Thoracic aorta (tissue), 2 donors: ENCODE results near the gene KIAA1755. TPM values are rescaled to one million over a fixed set of nuclear protein-coding genes. Genes with fewer than 3 reads are reported as not detected.

Experiments
- ATAC-seq: fragments of 150-250 bp; one replicate; pipeline ENCODE4 v1.8.0; 2017; ENCODE audit warnings: low read depth; ENCODE audit not compliant: insufficient number of reproducible peaks, low FRiP score
- DNase-seq: peaks from one replicate; pipeline ENCODE4 v3.0.0-alpha.2; 2020; ENCODE audit warnings: low spot score
- H3K27ac ChIP-seq, 2 donors: fragments of 200-600 bp; sonication (generic); 1 replicate in 1 of 2; 2 replicates in 1 of 2; pipeline ENCODE4 v1.5.1; 2016; ENCODE audit warnings: mild to moderate bottlenecking in 2 of 2, moderate library complexity in 2 of 2
- H3K27me3 ChIP-seq: fragments of 200-600 bp; sonication (generic); replicated peaks from 2 replicates; pipeline ENCODE4 v1.6.0; 2016; ENCODE audit warnings: mild to moderate bottlenecking; ENCODE audit not compliant: insufficient read depth
- H3K36me3 ChIP-seq: fragments of 200-600 bp; sonication (generic); one replicate; pipeline ENCODE4 v1.5.1; 2016
- H3K4me1 ChIP-seq, 2 donors: fragments of 200-600 bp; sonication (generic); 1 replicate in 1 of 2; 2 replicates in 1 of 2; pipeline versions ENCODE4 v1.5.1 to v1.6.0; 2016; ENCODE audit warnings: low read depth in 2 of 2, mild to moderate bottlenecking in 1 of 2; ENCODE audit not compliant: control insufficient read depth in 1 of 2
- H3K4me3 ChIP-seq: fragments of 200-600 bp; sonication (generic); 2 replicates; pipeline ENCODE4 v1.5.1; 2016; ENCODE audit warnings: mild to moderate bottlenecking
- H3K9me3 ChIP-seq: fragments of 200-600 bp; sonication (generic); 2 replicates; pipeline ENCODE4 v1.5.1; 2016
- total RNA-seq, 2 donors: library from RNA; depleted of rRNA; stranded (reverse); fragments of >200 nt; gene quantifications; one replicate each; pipeline versions ENCODE4 v1.1.0 to v1.2.3, GENCODE V29; 2016
- TF ChIP-seq, protein P1 (sequence below): fragments of 200-600 bp; sonication (generic); IDR thresholded peaks from one replicate; pipeline ENCODE4 v1.5.1; 2019; ENCODE audit warnings: antibody characterized with exemption

Gene KIAA1755
- total RNA-seq, 2 donors from 2014 or later: 11.0 to 45.4 TPM

DNA sequence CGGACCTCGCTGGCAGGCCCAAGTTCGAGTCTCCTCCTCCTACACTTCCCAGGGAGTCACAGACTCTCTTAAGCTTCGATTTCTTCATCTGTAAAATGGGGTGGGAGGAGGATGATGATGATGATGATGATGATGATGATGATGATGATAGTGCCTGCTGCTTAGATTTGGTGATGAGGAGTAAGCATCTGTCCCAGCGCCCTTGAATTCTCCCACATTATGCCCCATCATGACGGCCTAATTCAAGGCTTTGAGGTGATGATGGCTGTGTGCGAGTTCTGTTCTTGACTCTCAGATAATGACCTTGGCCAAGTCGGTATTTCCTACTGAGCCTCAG lies 487 bp upstream of the KIAA1755 start:
- TF ChIP-seq, protein P1, sequence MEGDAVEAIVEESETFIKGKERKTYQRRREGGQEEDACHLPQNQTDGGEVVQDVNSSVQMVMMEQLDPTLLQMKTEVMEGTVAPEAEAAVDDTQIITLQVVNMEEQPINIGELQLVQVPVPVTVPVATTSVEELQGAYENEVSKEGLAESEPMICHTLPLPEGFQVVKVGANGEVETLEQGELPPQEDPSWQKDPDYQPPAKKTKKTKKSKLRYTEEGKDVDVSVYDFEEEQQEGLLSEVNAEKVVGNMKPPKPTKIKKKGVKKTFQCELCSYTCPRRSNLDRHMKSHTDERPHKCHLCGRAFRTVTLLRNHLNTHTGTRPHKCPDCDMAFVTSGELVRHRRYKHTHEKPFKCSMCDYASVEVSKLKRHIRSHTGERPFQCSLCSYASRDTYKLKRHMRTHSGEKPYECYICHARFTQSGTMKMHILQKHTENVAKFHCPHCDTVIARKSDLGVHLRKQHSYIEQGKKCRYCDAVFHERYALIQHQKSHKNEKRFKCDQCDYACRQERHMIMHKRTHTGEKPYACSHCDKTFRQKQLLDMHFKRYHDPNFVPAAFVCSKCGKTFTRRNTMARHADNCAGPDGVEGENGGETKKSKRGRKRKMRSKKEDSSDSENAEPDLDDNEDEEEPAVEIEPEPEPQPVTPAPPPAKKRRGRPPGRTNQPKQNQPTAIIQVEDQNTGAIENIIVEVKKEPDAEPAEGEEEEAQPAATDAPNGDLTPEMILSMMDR: no peak
- H3K4me1 ChIP-seq: peaks cover 9 to 36% of the 10 kb centered on the region in 2 donors
- no peaks in the 10 kb centered on the region for H3K27me3 ChIP-seq
- H3K36me3 ChIP-seq: no peaks in the 10 kb centered on the region
- H3K4me3 ChIP-seq: peak overlapping the region; percentile 72
- H3K9me3 ChIP-seq: no peaks in the 10 kb centered on the region
- DNase-seq (no peak), ATAC-seq (no peak)
- H3K27ac ChIP-seq: peak overlapping the region; percentile 85 to 90

DNA sequence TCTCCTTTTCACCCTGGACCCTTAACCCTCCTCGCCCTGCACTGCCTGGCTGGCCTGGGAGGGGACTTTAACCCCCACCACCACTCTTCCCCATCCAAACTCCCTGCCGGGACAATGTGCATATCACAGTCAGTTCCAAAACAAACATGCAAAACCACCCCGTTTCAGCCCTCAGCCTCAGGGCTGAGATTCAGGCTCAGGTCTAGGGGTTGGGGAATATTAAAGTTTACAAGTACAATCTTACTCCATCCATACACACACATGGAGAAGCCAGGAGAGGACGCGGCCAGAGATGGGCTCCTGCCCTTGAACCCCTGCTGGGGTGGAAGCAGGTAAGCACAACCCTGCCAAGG lies 534 bp downstream of the KIAA1755 start:
- no peaks in the 10 kb centered on the region for H3K27me3 ChIP-seq
- ATAC-seq (no peak), DNase-seq (no peak)
- no peaks in the 10 kb centered on the region for H3K36me3 ChIP-seq
- peak overlapping the region; percentile 85 to 90 for H3K27ac ChIP-seq
- TF ChIP-seq, protein P1: no peak
- peaks cover 17 to 46% of the 10 kb centered on the region in 2 donors for H3K4me1 ChIP-seq
- H3K4me3 ChIP-seq: peak overlapping the region; percentile 72
- no peaks in the 10 kb centered on the region for H3K9me3 ChIP-seq

DNA sequence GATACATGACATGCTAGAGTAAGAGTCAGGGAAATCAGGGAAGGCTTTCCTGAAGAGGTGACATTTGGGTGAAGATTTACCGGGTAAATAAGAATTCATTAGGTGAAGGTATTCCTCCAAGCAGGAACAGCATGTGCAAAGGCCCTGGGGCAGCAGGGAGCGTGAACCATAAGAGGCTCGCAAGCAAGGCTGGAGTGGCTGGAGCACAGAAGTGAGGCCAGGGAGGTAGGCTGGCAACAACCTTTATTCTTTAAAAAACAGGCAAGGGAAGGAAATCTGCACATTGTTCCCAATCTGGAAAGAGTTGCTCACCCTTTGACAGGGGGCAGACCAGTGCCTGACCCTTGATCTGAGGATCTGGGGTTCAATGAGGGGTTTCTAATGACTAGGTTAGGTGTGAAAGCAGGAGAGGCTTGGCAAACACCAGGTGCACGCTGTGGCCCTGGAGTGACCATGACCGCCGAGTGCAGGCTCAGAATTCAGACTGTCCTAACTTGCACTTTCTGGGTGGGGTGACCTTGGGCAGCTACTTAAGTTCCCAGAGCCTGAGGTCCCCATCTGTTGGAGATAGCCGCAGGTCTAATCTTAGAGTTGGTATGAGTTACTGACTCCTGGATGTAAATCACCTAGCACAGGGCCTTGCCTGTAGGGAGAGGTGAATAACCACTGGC lies 1.9 kb downstream of the KIAA1755 start:
- Histone ChIP-seq H3K27me3 (no peaks in the 10 kb centered on the region), H3K4me1 (peaks cover 26 to 60% of the 10 kb centered on the region in 2 donors), H3K27ac (peak overlapping the region; percentile 80 to 85), H3K9me3 (no peaks in the 10 kb centered on the region), H3K4me3 (no peak overlapping the region), H3K36me3 (no peaks in the 10 kb centered on the region)
- ATAC-seq: no peak
- TF ChIP-seq, protein P1: no peak
- DNase-seq: no peak

DNA sequence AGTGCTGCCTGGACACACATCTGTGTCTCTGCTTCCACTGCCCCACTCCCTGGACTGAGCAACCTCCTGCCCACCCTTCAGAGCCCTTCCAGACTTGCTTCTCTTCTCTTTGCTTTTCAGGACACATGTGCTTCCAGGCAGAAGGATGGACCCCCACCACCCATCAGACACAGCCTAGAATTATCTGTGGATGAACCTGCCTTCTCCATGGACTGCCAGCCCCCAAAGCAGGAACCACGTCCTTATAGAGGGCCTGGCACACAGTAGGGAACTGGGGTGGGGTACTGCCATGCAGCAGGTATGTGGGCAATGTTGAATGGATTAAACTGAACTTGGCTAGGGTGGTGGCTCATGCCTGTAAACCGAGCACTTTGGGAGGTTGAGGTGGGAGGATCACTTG lies 3.6 kb downstream of the KIAA1755 start:
- Histone ChIP-seq H3K4me1 (peaks cover 36 to 77% of the 10 kb centered on the region in 2 donors), H3K9me3 (no peaks in the 10 kb centered on the region), H3K36me3 (no peaks in the 10 kb centered on the region), H3K27ac (peak overlapping the region; percentile 80 to 85), H3K4me3 (no peak overlapping the region), H3K27me3 (no peaks in the 10 kb centered on the region)
- DNase-seq: no peak
- ATAC-seq: no peak
- TF ChIP-seq, protein P1: no peak

DNA sequence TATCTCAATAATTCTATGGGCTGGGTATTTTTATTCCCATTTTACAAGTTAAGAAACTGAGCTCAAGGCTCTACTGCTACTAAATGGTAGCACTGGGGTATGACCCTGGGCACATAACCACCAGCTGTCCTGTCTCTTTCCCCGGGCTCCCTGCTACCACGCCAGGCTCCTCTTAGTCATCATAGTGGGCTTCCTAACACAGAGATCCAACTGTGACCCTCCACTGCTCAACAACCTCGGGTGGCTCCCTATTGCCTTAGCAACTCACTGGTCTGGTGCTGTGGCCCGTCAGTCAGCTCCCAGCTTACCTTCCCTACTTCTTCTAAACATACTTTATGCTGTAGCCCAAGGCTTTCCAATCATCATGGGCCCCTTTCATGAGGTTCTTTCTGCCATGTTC lies 4.5 kb downstream of the KIAA1755 start:
- no peak for DNase-seq

More for the DNA sequence above, 4.5 kb downstream of the KIAA1755 start:
- Histone ChIP-seq H3K27ac (peak overlapping the region; percentile 80 to 85), H3K27me3 (no peaks in the 10 kb centered on the region), H3K36me3 (no peaks in the 10 kb centered on the region), H3K4me1 (peaks cover 36 to 83% of the 10 kb centered on the region in 2 donors), H3K4me3 (peak overlapping the region; percentile 5), H3K9me3 (no peaks in the 10 kb centered on the region)
- TF ChIP-seq, protein P1: no peak
- no peak for ATAC-seq
